GM19397 (cell line): ENCODE measurements around the gene ANKRD12.
"Not testable (repeated sequence)": the region's sequence is repeated elsewhere in the genome, so short reads cannot be mapped to it uniquely, and the experiment has no call there.

Experiments used
- ATAC-seq: cut with Tn5 transposase; IDR thresholded peaks from one replicate; pipeline ENCODE4 v1.9.1; 2021; ENCODE audit warnings: mild to moderate bottlenecking, moderate library complexity; ENCODE audit not compliant: unreplicated experiment

Gene ANKRD12

DNA sequence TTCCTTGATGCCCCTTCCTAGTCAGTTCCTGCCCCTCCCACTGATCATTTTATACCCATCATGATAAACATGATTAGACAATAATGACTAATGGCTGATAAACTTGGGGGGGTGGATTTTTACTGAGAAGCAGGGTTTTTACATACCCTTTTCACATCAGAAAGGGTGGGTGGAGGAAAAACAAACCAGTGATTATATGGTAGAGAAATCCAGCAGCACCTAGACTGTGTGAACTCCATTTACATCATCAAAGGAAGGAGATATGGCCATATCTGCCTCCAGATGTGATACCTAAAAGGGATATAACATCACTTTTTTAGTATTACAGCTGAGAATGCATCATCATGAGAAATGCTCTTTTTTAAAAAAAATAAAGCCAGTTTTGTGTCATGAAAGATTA, 89.9 kb downstream of the ANKRD12 start:
- ATAC-seq: no peak

DNA sequence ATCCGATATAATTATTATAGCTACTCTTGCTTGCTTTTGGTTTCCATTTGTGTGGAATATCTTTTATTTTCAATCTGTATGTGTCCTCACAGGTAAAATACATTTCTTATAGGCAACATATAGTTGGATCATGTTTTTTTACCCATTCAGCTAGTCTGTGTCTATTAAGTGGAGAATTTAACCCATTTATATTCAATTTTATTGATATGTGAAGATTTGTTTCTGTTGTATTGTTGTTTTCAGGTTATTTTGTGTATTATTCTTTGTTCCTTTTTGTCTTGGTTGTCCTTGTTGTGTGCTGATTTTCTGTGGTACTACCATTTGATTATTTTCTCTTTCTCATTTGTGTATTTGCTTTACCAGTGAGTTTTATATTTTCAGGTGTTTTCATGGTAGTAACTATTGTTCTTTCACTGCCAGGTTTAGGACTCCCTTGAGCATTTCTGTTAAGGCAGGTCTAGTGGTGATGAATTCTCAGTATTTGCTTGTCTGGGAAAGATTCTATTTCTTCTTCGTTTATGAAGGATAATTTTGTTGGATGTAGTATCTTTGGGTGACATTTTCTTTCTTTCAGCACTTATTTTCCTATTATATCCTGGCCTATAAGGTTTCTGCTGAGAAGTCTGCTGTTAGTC, 95.4 kb downstream of the ANKRD12 start:
- ATAC-seq: no peak

DNA sequence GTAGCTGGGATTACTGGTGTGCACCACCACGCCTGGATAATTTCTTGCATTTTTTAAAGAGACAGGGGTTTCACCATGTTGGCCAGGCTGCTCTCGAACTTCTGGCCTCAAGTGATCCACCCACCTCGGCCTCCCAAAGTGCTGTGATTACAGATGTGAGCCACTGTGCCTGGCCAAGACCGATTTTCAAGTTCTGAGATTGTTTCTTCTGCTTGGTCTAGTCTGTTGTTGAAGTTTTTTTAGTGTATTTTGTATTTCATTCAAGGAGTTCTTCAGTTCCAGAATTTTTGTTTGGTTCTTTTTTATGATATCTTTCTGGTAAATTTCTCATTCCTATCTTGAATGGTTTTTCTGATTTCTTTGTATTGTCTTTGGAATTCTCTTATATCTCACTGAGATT, 96.4 kb downstream of the ANKRD12 start:
- ATAC-seq: no peak

DNA sequence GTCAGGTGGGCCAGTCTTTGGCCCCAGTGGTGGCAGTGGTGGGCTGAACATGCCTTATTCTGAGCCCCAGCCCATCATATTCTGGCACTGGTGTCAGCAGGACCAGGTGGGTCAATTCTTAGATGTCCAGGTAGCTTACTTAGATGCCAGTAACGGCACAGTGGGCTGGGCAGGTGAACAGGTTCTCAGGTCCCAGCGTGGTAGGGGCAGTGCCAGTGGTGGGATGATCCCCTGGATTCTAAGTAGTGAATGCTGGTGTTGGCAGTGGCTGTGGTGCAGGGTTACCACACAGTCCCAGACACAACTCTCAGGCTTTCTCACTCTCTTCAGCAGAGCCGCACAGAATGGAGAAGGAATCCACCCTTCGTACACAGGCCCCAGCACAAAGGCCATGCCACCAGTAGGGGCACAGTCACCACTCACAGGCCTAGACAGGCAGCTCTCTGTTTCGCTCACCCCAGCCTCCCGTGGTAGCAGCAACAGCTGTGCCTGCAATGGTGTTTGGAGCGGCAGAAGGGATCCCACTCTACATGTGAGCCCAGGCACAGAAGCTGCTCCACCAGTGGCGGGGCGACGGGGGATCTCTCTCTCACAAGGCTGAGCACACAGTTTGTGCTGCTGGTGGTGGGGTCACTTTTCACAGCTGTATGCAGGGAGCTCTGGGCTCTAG, 97.3 kb downstream of the ANKRD12 start:
- ATAC-seq: no peak

DNA sequence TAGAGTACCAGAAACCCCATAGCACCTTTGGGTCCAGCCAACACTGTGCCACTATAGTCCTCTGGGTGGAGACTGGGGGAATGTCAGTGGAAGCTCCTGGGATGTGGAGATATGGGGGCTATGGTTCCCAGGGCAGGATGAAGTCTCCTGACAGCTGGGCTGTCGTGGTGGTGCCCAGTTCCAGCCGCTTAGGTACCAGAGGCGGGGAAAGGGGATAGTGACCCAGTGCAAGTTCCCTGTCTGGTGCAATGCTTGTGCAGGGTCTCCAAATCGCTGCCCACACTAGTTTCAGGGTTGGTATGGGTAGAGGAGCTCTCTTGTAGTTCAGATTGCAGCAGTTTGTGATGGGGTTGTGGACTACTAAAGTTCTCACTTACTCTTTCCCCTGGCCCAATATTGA, 97.9 kb downstream of the ANKRD12 start:
- ATAC-seq: no peak

DNA sequence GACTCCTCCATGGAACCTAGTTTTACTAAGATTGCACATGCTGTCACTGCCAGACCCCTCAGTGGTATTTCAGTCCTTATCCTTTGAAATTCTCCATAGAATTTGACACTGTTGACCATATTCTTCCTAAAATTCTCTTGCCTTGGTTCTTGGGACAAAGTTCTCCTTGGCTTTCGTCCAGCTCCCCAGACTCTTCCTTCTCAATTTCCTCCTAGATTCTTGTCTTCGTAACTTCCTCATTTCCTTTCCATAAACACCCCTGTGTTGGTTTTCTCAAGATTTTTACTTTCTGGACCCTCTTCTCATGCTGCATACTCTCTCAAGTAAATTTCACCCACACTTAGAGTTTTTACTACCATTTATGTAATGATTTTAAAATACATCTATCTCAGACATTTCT, 101.4 kb downstream of the ANKRD12 start:
- no peak for ATAC-seq

DNA sequence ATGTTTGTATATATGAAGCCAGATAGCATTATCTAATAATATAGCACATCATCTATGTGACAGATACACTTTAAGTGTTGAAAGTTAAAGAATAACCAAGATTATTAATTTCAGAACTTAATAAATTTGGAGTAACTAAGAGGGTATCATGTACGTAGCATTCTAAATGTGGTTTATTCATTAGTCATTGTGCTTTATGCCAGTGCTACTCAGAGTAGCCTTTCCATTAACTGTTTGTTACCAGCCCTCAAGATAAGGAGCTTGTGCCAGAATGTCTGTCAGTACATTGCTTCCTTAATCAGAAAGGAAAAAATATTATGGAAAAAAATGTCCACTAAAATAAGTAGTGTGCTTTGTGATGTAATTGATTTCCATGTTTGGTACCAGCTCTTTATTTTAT, 103.1 kb downstream of the ANKRD12 start:
- no peak for ATAC-seq

DNA sequence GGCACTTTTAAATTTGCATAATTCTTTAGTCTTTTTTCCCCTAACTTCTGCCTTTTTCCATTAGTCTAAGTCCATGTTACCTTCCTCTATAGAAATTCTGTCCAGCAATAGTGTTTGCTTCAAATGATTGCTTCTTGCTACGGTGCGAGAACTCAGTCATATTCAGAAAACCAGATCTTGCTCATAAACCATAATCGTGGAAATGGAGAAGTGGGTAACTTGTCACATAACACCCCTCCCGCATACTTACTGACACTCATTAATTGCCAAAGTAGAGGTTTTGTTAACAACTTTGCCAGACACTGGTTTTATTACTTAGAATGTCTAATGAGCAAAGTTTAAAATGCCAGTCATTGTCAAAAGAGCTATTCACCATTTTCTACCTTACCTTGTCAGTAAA, 103.7 kb downstream of the ANKRD12 start:
- no peak for ATAC-seq

DNA sequence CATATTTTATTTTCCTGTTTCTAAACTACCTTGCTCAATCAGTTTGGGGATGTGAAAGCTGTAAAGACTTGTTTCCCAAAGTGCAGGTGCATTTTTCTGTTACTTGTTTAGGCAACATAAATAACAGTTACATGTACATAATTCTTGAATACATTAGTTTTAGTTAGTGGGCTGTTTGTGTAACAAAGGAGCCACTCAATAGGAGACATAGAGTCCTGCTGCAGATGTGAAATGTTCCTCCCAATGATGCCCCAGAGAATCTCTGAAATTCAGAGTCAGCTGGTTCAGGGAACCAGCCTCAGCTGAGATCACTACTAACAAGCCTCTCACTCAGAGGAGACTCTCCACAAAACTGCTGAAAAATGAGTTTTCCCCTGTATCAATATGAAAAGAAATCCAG, 106.4 kb downstream of the ANKRD12 start:
- no peak for ATAC-seq

DNA sequence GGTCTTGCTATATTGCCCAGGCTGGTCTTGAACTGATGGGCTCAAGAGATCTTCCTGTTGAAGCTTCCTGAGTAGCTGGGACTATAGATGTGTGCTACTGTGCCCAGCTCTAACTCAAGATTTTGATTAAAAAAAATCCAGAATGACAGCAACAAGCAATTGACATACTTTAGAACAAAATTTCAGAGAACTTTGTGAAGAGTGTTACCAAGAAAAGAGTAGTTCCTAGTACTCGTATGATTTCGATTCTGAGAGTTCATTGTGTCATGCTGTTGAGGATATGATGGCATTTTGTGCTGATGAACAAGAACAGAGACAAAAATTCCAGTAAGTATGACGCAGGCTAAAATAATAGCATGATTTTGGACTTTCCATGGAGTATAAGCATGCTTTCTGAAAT, 107.8 kb downstream of the ANKRD12 start:
- ATAC-seq: no peak

DNA sequence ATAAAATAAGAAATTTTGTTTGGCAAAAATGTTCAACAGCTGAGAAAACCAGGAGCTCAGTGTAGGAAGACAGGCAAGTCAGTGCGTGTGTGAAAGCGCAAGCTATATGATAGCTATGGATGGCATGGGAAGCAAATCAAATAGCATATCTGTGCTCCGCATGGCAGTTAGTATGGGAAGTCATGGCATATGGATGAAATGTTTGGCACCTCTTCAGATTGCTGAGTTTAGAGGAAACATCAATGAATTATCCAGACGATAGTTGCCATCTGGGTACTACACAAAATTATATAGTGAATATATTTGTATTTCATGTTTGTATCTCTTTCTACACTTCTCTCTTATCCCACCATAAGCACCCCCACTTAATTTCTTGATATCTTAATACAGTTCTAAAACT, 112.1 kb downstream of the ANKRD12 start:
- ATAC-seq: no peak

DNA sequence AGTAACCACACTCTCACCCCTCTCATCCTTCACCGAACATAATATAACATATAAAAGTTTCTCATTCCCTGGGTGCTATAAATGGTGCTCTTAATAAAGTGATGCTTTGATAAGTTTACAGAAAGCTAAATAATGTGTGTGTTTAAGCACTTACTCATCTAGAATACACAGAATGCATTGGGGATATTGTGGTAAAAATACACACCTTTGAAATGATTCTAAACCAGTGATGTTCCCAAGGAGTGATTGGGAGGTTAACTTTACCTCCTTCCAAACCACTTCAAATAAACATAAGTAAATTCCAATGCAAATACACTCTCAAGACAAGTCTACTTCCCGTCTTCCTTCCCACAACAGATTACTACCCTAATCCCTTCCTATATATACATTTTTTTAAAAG, 112.7 kb downstream of the ANKRD12 start:
- ATAC-seq: no peak

DNA sequence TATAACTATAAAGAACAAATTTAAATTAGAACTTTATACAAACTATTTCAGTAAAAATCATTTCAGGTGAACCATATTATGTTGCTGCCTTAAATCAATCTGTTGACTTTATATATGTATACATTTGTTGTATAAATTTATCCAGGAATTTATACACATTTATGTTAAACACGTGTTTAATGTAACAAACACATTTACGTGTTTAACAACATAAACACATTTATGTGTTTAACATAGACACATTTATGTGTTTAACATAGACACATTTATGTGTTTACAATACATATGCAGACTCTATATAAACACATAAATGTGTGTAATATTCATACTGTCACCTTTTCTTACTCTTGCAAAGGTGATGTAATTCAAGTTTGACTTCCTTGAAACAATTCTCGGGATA, 122.6 kb downstream of the ANKRD12 start:
- ATAC-seq: no peak

DNA sequence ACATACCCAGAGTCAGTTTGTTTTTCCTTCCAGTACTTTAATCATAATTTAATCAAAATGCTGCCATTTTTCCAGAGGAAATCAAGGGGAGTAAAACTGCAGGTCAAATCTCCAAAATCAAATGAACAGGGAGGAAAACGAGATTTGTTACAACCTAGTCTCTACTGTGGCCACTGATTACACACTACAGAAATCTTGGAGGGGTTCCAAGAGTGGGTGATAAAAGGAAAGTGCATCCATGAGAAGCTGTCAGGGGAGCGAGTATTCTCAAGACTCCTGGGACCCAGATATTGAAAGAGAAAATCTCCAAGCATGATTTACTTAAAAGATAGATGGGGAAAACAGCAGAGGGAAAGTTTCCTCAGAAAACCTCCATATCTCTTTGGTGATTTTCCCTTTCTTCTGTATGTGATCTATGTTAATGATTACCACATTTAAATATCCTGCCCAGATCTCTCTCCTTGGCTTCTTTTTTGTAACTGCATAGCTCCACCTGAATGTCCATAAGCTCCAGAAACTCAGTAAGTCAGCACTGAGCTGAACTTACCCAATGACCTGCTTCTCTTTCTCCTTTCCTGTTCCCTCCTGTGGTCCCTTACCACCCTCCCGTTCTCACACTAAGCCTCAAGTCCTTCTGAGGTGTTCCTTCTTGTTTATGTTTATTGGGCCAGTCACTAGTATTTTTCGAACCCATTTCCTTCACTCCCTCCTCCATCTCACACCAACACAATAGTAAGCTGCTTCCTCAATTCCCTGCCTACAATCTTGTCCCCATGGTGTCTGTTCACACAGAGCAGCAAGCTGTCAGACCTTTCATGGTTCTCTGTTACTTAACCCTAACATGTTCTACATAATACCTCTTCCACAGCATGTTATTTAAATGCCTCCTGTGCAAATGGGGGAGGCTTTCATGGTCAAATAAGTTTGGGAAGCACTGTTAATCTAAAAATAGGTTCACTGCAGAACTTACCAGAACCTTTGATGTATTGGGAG, 124.1 kb downstream of the ANKRD12 start:
- ATAC-seq: no peak

DNA sequence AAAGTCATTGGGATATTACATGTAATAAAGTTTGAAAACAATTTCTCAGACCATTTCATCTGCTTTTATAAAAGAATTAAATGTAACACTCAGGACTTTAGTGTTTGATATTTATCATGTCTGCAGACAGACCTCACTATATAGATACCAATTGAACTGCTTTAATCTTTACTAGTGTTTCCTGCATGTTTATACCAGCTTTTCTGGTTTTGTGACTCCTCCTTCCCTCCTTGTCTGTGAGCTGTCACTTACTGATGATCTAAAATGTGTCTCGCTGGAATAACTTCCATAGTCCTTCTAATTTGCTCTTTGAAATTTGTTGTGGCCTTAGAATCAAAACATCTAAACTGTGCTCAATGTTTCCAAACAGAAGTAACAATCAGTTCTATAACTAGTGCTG, 126.7 kb downstream of the ANKRD12 start:
- ATAC-seq: no peak

DNA sequence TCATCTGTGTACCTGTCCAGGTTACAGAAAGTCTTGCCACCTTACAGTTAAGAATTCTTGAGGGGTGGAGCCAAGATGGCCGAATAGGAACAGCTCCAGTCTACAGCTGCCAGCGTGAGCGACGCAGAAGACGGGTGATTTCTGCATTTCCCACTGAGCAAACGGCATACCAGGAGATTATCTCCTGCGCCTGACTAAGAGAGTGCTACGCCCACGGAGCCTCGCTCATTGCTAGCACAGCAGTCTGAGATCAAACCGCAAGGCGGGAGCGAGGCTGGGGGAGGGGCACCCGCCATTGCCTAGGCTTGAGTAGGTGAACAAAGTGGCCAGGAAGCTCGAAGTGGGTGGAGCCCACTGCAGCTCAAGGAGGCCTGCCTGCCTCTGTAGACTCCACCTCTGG, 128.2 kb downstream of the ANKRD12 start:
- not testable (repeated sequence) for ATAC-seq

DNA sequence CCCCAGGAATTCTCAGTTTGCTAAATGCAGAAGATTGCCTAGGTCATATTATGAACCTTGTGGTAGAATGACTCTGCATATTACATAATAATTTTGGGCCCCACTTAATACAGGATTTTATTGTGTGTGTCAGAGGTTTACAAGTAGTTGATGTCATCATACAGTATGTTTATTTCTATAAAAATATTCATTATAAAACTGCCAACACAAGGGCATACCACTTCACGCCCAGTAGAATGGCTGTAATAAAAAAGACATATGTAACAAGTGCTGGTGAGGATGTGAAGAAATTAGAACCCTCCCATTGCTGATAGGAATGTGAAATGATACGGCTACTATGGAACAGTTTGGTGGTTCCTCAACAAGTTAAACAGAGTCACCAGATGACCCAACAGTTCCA, 136.6 kb downstream of the ANKRD12 start:
- no peak for ATAC-seq

DNA sequence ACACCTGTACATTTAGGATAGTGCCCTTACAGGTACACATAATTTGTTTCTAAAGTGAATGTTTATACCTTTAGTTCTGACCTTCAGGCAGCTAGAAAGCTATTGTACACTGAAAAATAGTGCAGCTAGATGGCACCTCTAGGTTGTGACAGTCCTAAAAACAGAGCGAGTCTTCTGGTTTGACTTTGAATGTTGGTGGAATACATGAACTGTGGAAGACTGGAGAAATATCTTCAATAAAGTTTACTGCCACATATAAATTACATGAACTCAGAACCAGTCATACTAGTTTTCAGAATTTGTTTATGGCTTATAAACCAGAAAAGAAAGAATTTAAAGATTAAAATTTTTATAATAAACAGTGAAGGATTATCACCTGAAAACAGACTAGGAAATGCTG, 139.3 kb downstream of the ANKRD12 start:
- ATAC-seq: no peak

DNA sequence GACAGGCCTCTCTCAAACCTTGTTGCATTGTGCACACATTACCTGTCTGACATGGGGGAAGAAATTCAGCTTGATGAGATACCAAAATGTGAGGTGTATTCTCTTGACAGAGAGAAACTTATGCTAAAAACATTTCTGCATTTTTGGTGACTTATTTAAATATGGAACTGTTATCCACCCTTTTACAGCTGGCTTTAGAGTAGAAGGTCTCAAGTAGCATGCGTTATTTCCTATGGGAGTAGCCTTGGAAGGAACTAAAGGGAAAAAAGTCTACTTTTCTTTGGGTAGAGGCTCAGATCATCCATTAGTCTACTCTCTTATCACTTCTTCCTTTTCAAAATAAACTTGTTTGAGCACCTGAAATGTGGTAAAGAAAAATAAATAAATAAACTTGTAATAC, 141.4 kb downstream of the ANKRD12 start:
- no peak for ATAC-seq

DNA sequence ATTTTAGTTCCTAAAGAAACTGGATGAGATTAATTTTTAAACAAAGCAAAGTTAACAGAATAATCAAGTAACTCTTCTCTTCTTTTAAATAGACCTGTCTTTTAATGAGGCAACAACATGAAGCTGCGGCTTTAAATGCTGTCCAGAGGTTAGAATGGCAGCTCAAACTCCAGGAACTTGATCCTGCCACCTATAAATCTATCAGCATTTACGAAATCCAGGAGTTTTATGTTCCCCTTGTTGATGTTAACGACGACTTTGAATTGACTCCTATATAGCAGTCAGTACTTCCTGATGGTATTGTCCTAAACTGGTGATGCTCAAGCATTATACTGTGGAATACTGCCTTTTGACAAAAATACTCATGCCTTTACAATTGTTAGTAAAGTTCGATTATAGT, 144.3 kb downstream of the ANKRD12 start:
- no peak for ATAC-seq

DNA sequence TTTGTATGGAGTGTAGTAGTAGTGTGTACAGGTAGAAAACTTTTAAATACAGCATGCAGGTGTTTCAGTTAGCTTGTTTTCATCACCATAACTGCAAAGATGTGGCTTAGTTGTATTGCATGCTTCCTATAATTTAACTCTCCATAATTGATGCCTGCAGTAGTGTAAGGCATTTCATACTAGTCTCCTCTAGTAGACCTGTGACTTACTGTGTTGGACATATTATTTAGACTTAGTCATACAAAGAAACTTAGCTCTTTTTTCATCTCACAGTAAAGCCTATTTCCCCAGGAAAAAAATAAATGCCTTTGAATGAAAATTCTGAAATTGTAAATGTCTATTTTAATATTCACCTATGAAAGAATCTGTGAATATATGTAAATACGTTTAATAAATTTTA, 145.2 kb downstream of the ANKRD12 start:
- no peak for ATAC-seq

DNA sequence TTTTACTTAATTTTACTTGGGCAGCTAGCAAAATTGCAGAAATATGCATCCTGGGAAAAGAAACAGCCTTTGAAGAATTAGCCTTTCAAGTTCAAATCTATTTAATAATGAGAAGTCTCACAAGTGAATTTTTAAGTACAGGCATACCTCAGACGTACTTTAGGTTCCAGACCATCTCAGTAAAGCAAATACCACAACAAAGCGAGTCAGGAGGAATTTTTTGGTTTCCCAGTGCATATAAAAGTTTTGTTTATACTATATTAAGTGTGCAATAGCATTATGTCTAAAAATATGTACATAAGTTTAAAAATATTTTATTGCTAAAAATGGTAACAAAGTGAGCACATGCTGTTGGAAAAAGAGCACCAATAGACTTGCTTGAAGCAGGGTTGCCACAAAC, 147.2 kb downstream of the ANKRD12 start:
- ATAC-seq: no peak
